ENCODE data around the gene MED7.

Gene MED7

DNA sequence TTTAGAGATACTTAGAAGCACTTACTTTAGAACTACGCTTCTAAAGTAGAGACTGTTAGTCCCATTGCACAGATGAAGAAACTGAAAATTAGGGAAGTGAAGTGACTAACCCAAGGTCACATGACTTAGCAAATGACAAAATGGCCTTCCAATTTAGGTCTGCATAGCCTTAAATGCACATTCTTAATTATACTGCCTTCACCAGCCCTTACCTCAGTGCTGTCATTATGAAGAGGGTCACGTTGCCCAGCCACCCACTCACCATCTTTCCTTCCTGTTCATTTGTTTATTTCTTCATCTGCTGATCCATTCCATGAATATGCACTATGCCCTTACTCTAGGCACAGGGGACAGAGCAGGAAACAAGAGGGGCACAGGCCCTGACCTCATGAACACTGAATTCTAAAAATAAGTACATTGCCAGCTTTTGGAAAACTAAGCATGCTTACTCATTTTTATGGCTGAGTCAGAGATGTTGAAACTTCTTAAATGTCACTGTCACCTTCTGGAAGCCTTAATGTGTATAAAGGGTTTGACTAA, 42.5 kb downstream of the MED7 start:
- Histone ChIP-seq H3K4me1 (ENCODE audit: control insufficient read depth, insufficient read depth, low read length) (no peaks in the 10 kb centered on the region), H3K9ac (ENCODE audit: low read depth, low read length) (no peak overlapping the region), H3K27ac (ENCODE audit: low read depth, low read length) (no peak overlapping the region), H3K36me3 (ENCODE audit: control insufficient read depth, insufficient read depth, low read length) (no peaks in the 10 kb centered on the region), H3K4me3 (ENCODE audit: low read depth, low read length) (no peak overlapping the region), H3K27me3 (ENCODE audit: control insufficient read depth, insufficient read depth, low read length) (no peaks in the 10 kb centered on the region), H3K9me3 (ENCODE audit: control insufficient read depth, insufficient read depth, low read length) (no peaks in the 10 kb centered on the region)

DNA sequence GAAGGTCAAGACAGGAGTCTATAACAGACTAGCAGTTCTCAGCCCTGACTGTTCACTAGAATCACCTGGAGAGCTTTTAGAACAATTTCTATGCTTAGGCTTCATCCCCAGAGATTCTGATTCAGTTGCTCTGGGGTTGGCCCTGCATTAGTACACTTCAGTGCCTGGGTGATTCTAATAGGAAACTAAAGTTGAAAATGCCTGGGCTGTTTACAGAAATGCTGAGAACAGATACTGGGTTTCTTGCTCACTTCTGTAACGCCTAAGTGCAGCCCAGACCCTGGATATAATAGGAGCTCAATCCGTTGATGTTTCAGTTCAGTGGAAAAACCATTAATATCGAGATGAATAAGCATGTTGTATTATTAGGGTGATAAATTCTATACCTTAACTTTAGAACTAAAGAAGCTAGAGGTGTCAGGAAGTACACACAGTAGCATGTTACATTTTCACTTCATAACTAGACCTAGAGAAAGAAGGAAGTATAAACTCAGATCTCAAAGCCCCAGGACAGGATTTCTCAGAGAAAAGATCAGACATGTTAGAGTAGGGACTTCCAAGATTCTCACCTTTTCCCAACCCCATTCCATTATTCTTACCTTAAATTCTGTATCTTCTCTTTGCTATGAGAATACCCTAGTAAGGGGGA, 54.2 kb downstream of the MED7 start:
- no peaks in the 10 kb centered on the region for H3K36me3 ChIP-seq (ENCODE audit: control insufficient read depth, insufficient read depth, low read length)
- no peak overlapping the region for H3K27ac ChIP-seq (ENCODE audit: low read depth, low read length)
- no peaks in the 10 kb centered on the region for H3K4me1 ChIP-seq (ENCODE audit: control insufficient read depth, insufficient read depth, low read length)
- H3K9ac ChIP-seq (ENCODE audit: low read depth, low read length), result no peak overlapping the region
- H3K27me3 ChIP-seq (ENCODE audit: control insufficient read depth, insufficient read depth, low read length), result no peaks in the 10 kb centered on the region
- no peak overlapping the region for H3K4me3 ChIP-seq (ENCODE audit: low read depth, low read length)
- no peaks in the 10 kb centered on the region for H3K9me3 ChIP-seq (ENCODE audit: control insufficient read depth, insufficient read depth, low read length)

All from HUES48 (cell line).